HFF-Myc (cell line): ENCODE results near the gene RAD51D.

ENCODE experiments used
- DNase-seq: peaks from one replicate; pipeline ENCODE4 v3.0.0-alpha.2; 2011; ENCODE audit warnings: low read depth; ENCODE audit errors: extremely low read depth
- H3K4me3 ChIP-seq: replicated peaks from 2 replicates; pipeline ENCODE4 v1.5.1; 2011; ENCODE audit warnings: low read depth, mild to moderate bottlenecking, control low read depth, low read length
- TF ChIP-seq, protein P1 (sequence below): IDR thresholded peaks from 2 replicates; pipeline ENCODE4 v1.5.1; 2012; ENCODE audit warnings: mild to moderate bottlenecking, low read depth, low read length, control low read depth; ENCODE audit errors: missing control alignments

RAD51D gene

DNA sequence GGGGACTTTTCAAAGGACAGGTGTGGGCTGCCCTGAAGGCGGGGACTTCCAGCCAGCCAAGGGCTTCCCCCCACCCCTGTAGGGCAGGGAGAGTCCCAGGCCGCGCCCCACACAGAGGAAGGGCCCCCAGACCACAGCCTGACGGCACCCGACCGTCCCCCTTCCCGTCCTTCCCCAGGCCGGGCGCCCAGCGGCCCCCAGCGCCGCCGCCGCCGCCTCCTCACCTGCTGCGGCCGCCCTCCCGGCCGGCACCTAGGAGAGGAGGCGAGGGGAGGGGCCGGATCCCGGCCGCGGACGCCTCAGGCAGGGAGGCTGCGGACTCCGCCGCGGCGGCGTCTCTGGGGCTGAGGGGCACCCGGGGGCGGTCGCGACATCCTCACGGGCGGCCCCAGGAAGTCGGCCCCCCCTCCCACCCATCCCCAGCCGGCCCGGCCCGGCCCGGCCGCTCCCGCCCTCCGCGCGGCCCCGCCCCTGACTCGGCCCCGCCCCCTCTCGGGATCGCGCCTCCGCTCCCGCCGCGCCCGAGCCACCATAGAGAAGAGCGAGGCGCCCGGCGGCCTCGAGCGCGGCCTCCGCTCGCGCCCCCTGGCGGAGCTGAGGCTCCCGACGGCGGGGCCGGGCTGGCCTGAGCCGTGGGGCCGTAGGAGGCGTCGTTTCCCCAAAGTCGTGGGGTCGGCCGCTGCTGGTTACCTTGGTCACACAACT, 30.6 kb downstream of the RAD51D start:
- H3K4me3 ChIP-seq = peak overlapping the region; percentile 76
- TF ChIP-seq, protein P1, sequence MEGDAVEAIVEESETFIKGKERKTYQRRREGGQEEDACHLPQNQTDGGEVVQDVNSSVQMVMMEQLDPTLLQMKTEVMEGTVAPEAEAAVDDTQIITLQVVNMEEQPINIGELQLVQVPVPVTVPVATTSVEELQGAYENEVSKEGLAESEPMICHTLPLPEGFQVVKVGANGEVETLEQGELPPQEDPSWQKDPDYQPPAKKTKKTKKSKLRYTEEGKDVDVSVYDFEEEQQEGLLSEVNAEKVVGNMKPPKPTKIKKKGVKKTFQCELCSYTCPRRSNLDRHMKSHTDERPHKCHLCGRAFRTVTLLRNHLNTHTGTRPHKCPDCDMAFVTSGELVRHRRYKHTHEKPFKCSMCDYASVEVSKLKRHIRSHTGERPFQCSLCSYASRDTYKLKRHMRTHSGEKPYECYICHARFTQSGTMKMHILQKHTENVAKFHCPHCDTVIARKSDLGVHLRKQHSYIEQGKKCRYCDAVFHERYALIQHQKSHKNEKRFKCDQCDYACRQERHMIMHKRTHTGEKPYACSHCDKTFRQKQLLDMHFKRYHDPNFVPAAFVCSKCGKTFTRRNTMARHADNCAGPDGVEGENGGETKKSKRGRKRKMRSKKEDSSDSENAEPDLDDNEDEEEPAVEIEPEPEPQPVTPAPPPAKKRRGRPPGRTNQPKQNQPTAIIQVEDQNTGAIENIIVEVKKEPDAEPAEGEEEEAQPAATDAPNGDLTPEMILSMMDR = peak; percentile 66
- no peak for DNase-seq

DNA sequence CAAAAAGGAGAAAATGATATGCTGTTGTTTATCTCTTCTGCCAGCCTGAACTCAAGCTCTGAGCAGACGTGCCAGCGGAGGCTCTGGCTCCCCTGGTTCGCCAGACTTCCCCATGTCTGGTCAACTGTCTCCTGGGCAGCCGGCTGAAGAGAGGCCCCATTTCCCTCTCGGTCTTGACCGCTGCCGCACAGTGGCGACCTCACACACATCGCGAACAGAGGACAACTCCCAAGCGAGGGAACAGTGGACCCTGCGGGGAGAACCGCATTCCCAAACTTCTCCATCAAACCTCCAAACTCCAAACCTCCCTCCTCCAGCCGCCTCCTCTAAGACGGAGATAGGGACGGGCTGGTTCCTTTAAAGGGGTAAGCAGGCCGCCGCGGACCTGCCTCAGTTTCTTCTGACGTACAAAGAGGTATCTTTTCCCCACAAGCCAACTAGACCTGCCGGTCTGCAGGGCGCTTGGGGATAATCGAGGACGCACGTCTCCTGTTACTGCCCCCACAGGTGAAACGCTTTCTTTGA, 31.2 kb downstream of the RAD51D start:
- TF ChIP-seq, protein P1 = no peak
- peak overlapping the region; percentile 76 for H3K4me3 ChIP-seq
- DNase-seq = no peak

DNA sequence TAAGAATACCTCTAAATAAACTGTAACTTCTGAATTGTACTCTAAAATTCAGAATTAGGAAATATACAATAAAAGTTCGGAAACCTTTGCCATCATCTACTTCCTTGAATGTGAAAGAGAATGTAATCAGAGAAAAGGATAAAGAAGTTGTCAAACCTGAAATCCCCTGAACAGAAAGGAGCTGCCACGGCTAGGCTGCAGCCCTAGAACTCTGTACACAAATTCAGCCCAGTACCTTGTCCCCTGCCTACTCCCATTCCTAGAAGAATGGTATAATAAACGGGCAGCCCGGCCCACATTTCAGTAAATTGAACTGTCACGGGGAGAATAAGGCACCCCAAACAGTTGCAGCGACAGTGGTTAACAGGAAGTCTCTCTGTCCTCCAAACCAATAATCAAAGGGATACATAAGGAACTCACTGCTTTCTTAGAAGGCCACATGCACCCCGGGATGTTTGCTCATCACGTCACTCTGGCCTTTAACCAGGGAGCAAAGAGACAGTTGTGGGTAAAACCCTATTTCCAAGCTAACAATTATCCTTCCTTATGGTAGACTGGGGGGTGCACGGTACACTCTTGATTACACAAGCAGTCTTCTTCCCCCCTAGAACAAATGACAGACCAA, 31.8 kb downstream of the RAD51D start:
- DNase-seq = no peak
- TF ChIP-seq, protein P1 = no peak
- peak overlapping the region; percentile 76 for H3K4me3 ChIP-seq

DNA sequence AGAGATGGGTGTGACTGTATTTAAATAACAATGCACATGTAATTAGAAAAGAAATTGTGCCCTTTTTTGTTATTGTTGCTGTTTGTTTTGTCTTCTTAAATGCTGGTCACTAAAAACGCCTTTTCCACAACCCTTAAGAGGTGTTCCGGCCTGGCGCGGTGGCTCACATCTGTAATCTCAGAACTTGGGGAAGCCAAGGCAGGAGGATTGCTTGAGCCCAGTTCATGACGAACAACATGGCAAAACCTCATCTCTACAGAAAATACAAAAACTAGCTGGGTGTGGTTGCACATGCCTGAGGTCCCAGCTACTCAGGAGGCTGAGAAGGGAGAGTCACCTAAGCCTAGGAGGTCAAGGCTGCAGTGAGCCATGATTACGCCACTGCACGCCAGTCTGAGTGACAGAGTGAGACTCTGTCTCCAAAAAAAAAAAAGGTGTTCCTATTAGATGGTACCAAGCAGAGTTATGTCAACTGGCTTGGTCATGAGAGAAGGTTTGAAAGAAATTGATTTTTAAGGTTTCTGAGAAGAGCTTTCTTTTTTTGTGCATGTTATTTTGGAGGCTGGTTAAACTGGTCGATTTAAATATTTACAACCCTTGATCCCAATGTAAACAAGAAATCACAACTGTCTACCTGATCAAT, 32.6 kb downstream of the RAD51D start:
- no peak for DNase-seq
- H3K4me3 ChIP-seq = no peak overlapping the region
- TF ChIP-seq, protein P1 = no peak

DNA sequence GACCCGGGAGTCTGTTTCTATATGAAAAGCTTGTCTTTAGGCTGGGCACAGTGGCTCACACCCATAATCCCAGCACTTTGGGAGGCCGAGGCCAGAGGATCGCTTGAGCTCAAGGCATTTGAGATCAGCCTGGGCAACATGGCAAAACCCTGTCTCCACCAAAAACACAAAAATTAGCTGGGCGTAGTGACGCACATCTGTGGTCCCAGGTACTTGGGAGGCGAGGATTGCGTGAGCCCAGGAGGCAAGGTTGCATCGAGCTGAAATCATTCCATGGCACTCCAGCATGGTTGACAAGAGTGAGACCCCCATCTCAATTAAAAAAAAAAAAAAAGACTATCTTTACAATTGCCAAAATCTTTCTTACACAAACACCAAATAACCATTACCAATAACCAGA, 33.5 kb downstream of the RAD51D start:
- DNase-seq = no peak
- H3K4me3 ChIP-seq = no peak overlapping the region
- TF ChIP-seq, protein P1 = no peak

DNA sequence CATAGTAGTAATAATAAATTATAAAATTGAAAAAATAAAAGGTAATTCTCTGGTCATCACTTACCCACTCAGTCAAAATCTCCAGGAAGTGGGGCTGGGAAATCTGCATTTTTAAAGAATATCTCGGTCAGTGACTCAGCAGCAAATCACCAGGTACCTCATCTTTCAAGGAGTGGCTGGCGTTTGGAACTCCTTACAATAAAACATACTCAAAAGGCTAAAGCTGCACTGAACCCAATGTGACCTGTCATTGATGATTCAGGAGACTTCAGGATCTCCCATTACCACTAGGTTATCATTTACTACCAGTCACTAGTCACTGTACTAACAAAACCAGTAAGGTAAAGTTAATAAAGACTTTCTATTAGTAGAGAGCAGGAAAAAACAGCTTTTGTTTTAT, 34.7 kb downstream of the RAD51D start:
- TF ChIP-seq, protein P1 = no peak
- no peak for DNase-seq
- no peak overlapping the region for H3K4me3 ChIP-seq
